ENCODE data around the gene FCRLB. TPM values are rescaled to one million over a fixed set of nuclear protein-coding genes. Genes with fewer than 3 reads are reported as not detected.

The FCRLB gene
- total and polyA plus RNA-seq, 9 of the 15 experiments (the other 6 are each of a cell fraction or from before 2014, with no cell fraction given) = 0.20 to 4.6 (median 1.3) TPM

- TF ChIP-seq, protein P1, sequence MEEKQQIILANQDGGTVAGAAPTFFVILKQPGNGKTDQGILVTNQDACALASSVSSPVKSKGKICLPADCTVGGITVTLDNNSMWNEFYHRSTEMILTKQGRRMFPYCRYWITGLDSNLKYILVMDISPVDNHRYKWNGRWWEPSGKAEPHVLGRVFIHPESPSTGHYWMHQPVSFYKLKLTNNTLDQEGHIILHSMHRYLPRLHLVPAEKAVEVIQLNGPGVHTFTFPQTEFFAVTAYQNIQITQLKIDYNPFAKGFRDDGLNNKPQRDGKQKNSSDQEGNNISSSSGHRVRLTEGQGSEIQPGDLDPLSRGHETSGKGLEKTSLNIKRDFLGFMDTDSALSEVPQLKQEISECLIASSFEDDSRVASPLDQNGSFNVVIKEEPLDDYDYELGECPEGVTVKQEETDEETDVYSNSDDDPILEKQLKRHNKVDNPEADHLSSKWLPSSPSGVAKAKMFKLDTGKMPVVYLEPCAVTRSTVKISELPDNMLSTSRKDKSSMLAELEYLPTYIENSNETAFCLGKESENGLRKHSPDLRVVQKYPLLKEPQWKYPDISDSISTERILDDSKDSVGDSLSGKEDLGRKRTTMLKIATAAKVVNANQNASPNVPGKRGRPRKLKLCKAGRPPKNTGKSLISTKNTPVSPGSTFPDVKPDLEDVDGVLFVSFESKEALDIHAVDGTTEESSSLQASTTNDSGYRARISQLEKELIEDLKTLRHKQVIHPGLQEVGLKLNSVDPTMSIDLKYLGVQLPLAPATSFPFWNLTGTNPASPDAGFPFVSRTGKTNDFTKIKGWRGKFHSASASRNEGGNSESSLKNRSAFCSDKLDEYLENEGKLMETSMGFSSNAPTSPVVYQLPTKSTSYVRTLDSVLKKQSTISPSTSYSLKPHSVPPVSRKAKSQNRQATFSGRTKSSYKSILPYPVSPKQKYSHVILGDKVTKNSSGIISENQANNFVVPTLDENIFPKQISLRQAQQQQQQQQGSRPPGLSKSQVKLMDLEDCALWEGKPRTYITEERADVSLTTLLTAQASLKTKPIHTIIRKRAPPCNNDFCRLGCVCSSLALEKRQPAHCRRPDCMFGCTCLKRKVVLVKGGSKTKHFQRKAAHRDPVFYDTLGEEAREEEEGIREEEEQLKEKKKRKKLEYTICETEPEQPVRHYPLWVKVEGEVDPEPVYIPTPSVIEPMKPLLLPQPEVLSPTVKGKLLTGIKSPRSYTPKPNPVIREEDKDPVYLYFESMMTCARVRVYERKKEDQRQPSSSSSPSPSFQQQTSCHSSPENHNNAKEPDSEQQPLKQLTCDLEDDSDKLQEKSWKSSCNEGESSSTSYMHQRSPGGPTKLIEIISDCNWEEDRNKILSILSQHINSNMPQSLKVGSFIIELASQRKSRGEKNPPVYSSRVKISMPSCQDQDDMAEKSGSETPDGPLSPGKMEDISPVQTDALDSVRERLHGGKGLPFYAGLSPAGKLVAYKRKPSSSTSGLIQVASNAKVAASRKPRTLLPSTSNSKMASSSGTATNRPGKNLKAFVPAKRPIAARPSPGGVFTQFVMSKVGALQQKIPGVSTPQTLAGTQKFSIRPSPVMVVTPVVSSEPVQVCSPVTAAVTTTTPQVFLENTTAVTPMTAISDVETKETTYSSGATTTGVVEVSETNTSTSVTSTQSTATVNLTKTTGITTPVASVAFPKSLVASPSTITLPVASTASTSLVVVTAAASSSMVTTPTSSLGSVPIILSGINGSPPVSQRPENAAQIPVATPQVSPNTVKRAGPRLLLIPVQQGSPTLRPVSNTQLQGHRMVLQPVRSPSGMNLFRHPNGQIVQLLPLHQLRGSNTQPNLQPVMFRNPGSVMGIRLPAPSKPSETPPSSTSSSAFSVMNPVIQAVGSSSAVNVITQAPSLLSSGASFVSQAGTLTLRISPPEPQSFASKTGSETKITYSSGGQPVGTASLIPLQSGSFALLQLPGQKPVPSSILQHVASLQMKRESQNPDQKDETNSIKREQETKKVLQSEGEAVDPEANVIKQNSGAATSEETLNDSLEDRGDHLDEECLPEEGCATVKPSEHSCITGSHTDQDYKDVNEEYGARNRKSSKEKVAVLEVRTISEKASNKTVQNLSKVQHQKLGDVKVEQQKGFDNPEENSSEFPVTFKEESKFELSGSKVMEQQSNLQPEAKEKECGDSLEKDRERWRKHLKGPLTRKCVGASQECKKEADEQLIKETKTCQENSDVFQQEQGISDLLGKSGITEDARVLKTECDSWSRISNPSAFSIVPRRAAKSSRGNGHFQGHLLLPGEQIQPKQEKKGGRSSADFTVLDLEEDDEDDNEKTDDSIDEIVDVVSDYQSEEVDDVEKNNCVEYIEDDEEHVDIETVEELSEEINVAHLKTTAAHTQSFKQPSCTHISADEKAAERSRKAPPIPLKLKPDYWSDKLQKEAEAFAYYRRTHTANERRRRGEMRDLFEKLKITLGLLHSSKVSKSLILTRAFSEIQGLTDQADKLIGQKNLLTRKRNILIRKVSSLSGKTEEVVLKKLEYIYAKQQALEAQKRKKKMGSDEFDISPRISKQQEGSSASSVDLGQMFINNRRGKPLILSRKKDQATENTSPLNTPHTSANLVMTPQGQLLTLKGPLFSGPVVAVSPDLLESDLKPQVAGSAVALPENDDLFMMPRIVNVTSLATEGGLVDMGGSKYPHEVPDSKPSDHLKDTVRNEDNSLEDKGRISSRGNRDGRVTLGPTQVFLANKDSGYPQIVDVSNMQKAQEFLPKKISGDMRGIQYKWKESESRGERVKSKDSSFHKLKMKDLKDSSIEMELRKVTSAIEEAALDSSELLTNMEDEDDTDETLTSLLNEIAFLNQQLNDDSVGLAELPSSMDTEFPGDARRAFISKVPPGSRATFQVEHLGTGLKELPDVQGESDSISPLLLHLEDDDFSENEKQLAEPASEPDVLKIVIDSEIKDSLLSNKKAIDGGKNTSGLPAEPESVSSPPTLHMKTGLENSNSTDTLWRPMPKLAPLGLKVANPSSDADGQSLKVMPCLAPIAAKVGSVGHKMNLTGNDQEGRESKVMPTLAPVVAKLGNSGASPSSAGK (IDR thresholded peaks at IDR 0.05) = no peak
- TF ChIP-seq ZNF445 (CRISPR knock-in tag; IDR thresholded peaks at IDR 0.05; ENCODE audit: low read depth) (no peak), ZFPM2 (CRISPR knock-in tag; IDR thresholded peaks at IDR 0.05) (no peak), OTX1 (CRISPR knock-in tag; IDR thresholded peaks at IDR 0.05) (no peak), SETDB1 (IDR thresholded peaks at IDR 0.05; ENCODE audit: low read length) (no peak), SMAD1 (IDR thresholded peaks at IDR 0.05; ENCODE audit: low read depth, low read length, partially characterized antibody) (no peak), MAFF (IDR thresholded peaks at IDR 0.05; ENCODE audit: low read length) (no peak), ZNF512 (tag; IDR thresholded peaks at IDR 0.05) (0 out of 2 replicates have a peak, but pooled peaks have one; percentile 27), NR2C2 (CRISPR knock-in tag; IDR thresholded peaks at IDR 0.05) (no peak), NR2C2 (tag; IDR thresholded peaks at IDR 0.05) (no peak), BMI1 (IDR thresholded peaks at IDR 0.05; ENCODE audit: low read length) (no peak), SNIP1 (IDR thresholded peaks at IDR 0.05; ENCODE audit: low read depth) (no peak), DACH1 (IDR thresholded peaks at IDR 0.05; ENCODE audit: partially characterized antibody) (peak; percentile 31), MAZ (CRISPR knock-in tag; conservative IDR thresholded peaks at IDR 0.05 in 1 of 2, IDR thresholded peaks at IDR 0.05 in 1 of 2) (peak in 1 of 2 experiments; percentile 49; a peak in 1 of 4 replicates)
- TF ChIP-seq, protein P2, sequence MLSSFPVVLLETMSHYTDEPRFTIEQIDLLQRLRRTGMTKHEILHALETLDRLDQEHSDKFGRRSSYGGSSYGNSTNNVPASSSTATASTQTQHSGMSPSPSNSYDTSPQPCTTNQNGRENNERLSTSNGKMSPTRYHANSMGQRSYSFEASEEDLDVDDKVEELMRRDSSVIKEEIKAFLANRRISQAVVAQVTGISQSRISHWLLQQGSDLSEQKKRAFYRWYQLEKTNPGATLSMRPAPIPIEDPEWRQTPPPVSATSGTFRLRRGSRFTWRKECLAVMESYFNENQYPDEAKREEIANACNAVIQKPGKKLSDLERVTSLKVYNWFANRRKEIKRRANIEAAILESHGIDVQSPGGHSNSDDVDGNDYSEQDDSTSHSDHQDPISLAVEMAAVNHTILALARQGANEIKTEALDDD (IDR thresholded peaks at IDR 0.05) = peak; percentile 51; the same call in 1 of the 2 replicates
Observed at GRCh38 chr1:161738627-161739287, 17.4 kb downstream of the FCRLB start (continued).

All from K562 (cell line).